NB4 (cell line): ENCODE results near the gene SHLD1.

Experiments
- MYC ChIP-seq: IDR thresholded peaks from 2 replicates; pipeline ENCODE4 v1.6.1; 2011; ENCODE audit warnings: low read depth, low read length
- POLR2A ChIP-seq: IDR thresholded peaks from 2 replicates; pipeline ENCODE4 v1.6.1; 2011; ENCODE audit warnings: mild to moderate bottlenecking; ENCODE audit not compliant: insufficient read length; ENCODE audit errors: extremely low read depth

DNA sequence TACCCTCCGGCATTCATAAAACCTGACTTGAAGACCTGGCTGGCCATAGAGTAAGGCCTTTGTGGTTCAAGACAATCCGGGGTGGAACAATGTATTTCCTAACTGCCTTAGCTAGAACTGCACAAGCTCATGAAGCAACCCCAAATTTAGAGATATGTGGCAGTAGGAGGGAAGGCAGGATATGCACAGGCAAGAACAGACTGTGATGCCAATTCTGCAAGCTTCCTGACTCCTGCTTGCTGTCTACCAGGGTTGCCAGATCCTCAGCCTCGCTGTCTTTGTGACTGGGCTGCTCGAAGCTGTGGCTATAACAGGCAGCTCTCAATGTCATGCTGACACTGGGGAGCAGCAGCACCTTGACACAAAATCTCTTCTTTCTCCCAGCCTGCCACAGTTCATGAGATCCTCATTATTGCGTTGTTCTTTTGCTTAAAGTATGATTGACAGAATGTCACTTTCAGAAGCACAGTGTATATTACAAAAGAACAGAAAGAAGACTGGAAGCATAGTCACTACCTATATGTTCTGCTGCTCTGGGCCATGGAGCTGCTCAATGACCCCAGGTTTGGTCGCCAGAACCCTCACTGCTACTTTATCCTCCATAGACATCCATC, 18.3 kb upstream of the SHLD1 start:
- TF ChIP-seq POLR2A (no peak), MYC (no peak)
